HEK293 (cell line): ENCODE results near the gene RIMS1.

Source experiments
- CTCF ChIP-seq: fragments of 450-650 bp; formaldehyde crosslinking; IDR thresholded peaks from 2 replicates; pipeline ENCODE4 v1.5.1; 2016; ENCODE audit warnings: missing biosample characterization, missing genetic modification characterization
- ZNF114 ChIP-seq: fragments of 450-650 bp; formaldehyde crosslinking; IDR thresholded peaks from 2 replicates; pipeline ENCODE4 v1.5.0; 2017; ENCODE audit warnings: missing biosample characterization, missing genetic modification characterization
- ZNF140 ChIP-seq: fragments of 450-650 bp; formaldehyde crosslinking; IDR thresholded peaks from 2 replicates; pipeline ENCODE4 v1.5.1; 2016; ENCODE audit warnings: missing biosample characterization, missing genetic modification characterization
- ZNF558 ChIP-seq: fragments of 450-650 bp; formaldehyde crosslinking; IDR thresholded peaks from 2 replicates; pipeline ENCODE4 v1.5.1; 2016; ENCODE audit warnings: missing biosample characterization, missing genetic modification characterization

GRCh38 chr6:71887006-71887743 lies 825 bp downstream of the RIMS1 start:
- TF ChIP-seq CTCF, result 0 out of 2 replicates have a peak, but pooled peaks have one; percentile 5
- TF ChIP-seq ZNF558 (tag by site-specific recombination), result no peak
- TF ChIP-seq ZNF140 (tag by site-specific recombination), result no peak
- TF ChIP-seq ZNF114, result no peak
